ENCODE results near the gene SLC6A11. TPM values are rescaled to one million over a fixed set of nuclear protein-coding genes. Genes with fewer than 3 reads are reported as not detected.

The SLC6A11 gene
- total RNA-seq, 4 donors from 2014 or later, result not detected

- intact Hi-C loops (cut with DNase I; ENCODE audit: low total_unique reads), result no loop called here
- Histone ChIP-seq H3K27ac (no peak overlapping the region), H3K9me3 (no peaks in the 10 kb centered on the region), H3K27me3 (no peaks in the 10 kb centered on the region), H3K4me3 (no peak overlapping the region), H3K36me3 (no peaks in the 10 kb centered on the region), H3K4me1 (no peaks in the 10 kb centered on the region)
- in situ Hi-C loops (cut with MboI; ENCODE audit: low sequenced_read_pairs in 4 of 4), result no loop called here
- DNase-seq (no peak), ATAC-seq (no peak)
- TF ChIP-seq CTCF (IDR thresholded peaks at IDR 0.05 in 4 of 5, conservative IDR thresholded peaks at IDR 0.05 in 1 of 5) (no peak), POLR2A (IDR thresholded peaks at IDR 0.05) (no peak)
Measured at GRCh38 chr3:10933805-10934481, 117.9 kb downstream of the SLC6A11 start.

- ATAC-seq, result no peak
- DNase-seq, result no peak
- H3K27me3 ChIP-seq, result no peaks in the 10 kb centered on the region
Measured at GRCh38 chr3:10935028-10935427, 119.0 kb downstream of the SLC6A11 start.

GRCh38 chr3:10935846-10936631 is 120.0 kb downstream of the SLC6A11 start:
- intact Hi-C loops (cut with DNase I; ENCODE audit: low total_unique reads), result no loop called here
- H3K27ac ChIP-seq, result no peak overlapping the region

More at GRCh38 chr3:10935028-10935427, 119.0 kb downstream of the SLC6A11 start:
- Histone ChIP-seq H3K9me3 (no peaks in the 10 kb centered on the region), H3K4me3 (no peak overlapping the region), H3K36me3 (no peaks in the 10 kb centered on the region), H3K4me1 (no peaks in the 10 kb centered on the region), H3K27ac (no peak overlapping the region)
- TF ChIP-seq POLR2A (IDR thresholded peaks at IDR 0.05), result no peak
- no peak for TF ChIP-seq CTCF (IDR thresholded peaks at IDR 0.05 in 4 of 5, conservative IDR thresholded peaks at IDR 0.05 in 1 of 5)
- intact Hi-C loops (cut with DNase I; ENCODE audit: low total_unique reads), result no loop called here
- in situ Hi-C loops (cut with MboI; ENCODE audit: low sequenced_read_pairs in 4 of 4), result no loop called here

GRCh38 chr3:10936686-10937085 is 120.7 kb downstream of the SLC6A11 start:
- no peaks in the 10 kb centered on the region for H3K9me3 ChIP-seq
- no peak for DNase-seq
- no peak overlapping the region for H3K4me3 ChIP-seq
- no peaks in the 10 kb centered on the region for H3K4me1 ChIP-seq
- intact Hi-C loops (cut with DNase I; ENCODE audit: low total_unique reads), result no loop called here
- H3K36me3 ChIP-seq, result no peaks in the 10 kb centered on the region
- H3K27ac ChIP-seq, result no peak overlapping the region
- H3K27me3 ChIP-seq, result no peaks in the 10 kb centered on the region
- no peak for TF ChIP-seq POLR2A (IDR thresholded peaks at IDR 0.05)
- no peak for TF ChIP-seq CTCF (IDR thresholded peaks at IDR 0.05 in 4 of 5, conservative IDR thresholded peaks at IDR 0.05 in 1 of 5)
- ATAC-seq, result no peak
- in situ Hi-C loops (cut with MboI; ENCODE audit: low sequenced_read_pairs in 4 of 4), result no loop called here

More at GRCh38 chr3:10935846-10936631, 120.0 kb downstream of the SLC6A11 start:
- TF ChIP-seq POLR2A (IDR thresholded peaks at IDR 0.05), result no peak
- TF ChIP-seq CTCF (IDR thresholded peaks at IDR 0.05 in 4 of 5, conservative IDR thresholded peaks at IDR 0.05 in 1 of 5), result no peak
- H3K27me3 ChIP-seq, result no peaks in the 10 kb centered on the region
- in situ Hi-C loops (cut with MboI; ENCODE audit: low sequenced_read_pairs in 4 of 4), result no loop called here
- H3K36me3 ChIP-seq, result no peaks in the 10 kb centered on the region
- H3K9me3 ChIP-seq, result no peaks in the 10 kb centered on the region
- H3K4me1 ChIP-seq, result no peaks in the 10 kb centered on the region
- no peak for ATAC-seq
- DNase-seq, result no peak
- no peak overlapping the region for H3K4me3 ChIP-seq

Measured in gastrocnemius medialis (tissue), 4 donors.